NCI-H69 (cell line): ENCODE data around the gene INTS1.

Experiments used
- DNase-seq: peaks from one replicate; lab custom pipeline; 2025; lab: John Stamatoyannopoulos, UW

Gene INTS1

DNA sequence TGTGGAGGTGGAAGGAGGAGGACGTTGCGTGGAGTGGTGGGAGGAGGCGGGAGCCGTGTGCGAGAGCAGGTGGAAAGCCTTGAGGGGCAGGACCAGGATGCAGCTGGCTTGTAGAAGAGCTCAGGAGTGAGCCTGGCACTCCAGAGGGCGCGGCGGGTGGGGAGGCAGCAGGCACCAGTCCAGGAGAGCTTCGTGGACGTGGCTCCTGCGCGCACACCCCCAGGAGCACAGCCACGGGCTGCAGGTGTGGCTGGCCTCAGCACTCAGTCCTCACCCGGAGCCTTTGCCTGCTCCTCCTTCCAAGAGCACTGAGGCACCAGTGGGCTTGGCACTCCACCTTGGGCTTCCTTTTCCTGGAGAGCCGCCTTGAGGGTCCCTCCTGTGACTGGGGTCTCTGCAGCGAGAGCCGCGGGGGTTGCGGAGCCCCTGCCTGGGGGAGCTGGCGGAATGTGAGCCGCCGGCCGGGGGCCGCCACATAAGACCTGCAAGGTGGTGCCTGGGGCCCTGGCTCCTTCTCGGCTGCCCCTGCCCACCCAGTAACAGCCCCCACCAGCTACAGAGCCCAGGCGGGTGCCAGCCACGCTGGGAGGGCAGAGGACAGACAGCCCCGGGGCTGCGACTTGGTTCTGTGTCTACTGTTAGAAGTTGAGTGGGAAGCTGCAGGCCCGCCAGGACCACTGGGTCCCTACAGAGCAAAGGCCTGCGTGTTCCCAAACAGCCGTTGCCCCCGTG is 37.4 kb upstream of the INTS1 start:
- no peak for DNase-seq

DNA sequence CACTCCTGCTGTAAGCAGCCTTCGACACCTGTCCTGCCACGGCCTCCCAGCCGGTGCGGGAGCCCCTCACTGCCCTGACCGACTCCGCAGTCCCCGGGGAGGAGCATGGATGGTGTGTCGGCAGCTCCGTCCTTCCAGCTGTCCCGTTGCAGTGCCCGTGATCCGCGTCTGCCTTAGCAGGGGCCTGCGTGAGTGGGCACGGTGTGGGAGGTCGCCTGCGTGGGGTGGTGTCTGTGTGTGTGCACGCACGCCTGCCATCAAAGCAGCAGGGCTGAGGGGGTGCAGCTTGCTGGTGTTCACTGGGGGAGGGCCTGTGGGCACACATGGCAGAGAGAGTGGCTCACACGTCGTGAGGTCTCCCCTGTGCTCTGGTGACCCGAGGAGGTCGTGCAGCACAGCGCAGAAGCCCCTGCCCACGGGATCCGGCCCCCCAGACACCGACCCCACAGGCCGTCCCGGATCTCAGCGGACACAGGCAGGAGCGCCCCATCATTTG is 36.6 kb upstream of the INTS1 start:
- no peak for DNase-seq

DNA sequence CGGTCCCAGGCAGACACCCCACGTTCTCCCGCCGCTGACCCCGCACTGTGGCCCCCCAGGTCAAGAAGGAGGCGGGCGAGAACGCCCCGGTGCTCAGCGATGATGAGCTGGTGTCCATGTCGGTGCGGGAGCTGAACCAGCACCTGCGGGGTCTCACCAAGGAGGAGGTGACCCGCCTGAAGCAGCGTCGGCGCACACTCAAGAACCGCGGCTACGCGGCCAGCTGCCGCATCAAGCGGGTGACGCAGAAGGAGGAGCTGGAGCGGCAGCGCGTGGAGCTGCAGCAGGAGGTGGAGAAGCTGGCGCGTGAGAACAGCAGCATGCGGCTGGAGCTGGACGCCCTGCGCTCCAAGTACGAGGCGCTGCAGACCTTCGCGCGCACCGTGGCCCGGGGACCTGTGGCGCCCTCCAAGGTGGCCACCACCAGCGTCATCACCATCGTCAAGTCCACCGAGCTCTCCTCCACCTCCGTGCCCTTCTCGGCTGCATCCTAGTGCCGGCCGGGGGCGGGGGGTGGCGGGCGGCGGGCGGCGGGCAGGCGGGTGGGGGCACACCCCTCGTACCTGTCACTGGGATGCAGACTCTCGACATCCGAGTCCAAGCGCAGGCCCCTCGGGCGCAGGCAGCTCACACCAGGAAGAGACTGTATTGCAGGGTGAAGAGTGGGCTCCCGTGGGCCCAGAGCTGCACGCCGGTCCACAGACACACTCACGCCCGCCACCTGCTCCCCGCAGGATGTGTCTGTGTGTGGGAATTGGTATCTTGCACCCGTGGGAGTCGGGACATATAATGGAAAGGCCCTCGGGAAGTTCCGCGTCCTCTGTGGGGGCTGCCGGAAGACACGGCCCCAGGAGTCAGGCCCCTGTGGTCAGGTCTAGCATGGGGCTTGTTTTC is 35.9 kb upstream of the INTS1 start:
- DNase-seq: no peak

DNA sequence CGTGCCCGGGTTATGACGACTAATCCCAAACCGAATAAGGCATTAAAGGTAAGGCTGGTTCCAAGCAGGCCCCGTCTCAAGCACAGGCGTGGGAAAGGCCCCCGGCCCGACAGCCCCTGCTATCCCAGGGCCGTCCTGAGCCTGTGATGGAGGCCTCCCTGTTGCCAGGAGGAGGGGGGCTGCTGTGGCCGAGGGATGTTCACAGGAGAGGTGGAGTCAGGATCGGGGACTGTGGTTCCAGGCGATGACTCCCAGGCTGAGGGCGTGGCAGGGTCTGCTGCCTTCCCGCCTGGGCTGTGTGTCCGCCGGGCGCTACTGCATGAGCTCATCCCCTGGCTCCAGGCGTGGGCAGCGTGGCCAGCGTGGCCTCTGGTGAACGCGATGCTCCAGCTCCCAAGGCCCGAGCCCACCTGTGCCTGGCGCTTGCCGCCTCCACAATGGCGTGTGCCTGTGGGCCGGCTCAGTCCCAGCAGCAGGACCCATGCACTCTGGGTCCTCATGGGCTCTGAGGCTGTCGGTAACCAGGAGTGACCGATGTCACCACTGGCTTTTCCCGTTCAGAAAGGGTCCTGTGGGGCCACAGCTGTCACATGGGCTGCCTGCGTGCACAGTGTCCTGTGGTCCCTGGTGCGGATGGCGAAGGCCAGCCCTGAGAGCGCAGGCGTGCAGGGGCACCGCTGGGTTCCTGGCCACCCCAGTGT is 35.1 kb upstream of the INTS1 start:
- DNase-seq: no peak

DNA sequence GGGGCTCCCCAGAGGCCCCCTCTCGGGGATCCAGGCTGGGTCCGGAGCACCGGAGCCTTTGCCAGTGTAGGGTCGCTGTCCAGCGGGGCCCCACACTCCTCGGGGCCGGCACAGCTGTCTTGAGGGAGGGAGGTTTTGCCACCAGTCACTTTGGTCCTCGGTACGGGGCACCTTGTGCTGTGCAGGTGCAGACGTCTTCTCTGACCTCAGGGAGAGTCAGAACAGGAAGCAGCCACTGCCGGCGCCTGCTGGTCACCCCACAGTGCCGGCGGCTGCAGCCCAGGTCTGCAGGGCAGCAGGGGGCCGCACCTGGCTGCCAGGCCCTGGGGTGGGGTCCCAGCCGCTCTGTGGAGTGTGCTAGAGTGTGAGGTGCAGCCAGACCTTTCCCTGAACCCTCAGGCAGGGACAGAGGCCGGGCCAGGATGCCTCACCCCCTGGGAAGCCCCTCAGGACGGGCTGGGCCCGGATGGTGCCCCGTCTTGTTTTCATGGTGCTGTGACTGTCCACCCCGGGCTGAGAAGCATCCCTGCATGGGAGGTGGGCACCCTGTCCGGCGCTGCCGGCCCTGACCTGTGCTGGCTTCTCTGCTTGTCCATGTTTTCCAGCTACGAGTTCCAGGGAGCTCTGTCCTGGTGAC is 34.5 kb upstream of the INTS1 start:
- no peak for DNase-seq

DNA sequence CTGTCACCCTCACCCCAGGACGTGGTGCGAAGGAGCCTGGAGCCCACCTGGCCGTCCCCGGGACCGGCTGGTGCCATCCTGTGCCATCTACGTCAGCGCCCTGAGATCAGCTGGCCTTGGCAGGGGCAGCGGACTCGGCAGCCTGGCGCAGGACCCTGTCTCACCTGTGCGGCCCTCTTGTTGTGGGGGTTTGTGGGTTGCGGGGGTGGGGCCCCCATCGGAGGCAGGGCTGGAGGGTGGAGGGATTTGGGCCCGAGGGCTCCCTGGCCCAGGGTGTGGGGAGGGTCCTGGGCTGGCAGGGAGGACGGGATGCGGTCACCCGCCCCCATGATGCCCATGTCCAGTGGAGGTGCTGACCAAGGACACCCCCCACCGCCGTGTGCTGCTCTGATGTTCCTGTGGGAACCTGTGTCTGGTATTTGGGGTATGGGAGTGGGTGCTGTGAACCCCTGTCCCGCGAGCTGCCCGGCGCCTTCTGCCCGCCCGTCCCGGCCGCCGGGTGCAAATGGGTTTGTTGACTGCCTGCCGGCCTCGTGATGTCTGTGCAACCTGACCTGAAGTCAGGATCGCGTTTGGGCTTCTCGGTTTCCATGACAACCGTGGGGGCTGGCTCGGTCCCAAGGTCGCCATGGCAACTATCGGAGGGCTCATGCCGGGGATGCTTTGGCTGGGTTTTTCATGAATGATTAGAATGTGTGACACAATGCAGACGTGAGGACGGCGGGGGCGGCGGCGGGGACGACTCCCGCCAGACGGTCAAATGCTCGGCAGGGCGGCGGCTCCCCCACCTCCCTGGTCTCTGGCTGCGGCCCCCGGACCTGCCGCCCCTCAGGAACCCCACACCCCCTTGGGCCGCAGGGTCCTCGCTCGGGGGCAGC is 33.6 kb upstream of the INTS1 start:
- DNase-seq: peak; percentile 22

DNA sequence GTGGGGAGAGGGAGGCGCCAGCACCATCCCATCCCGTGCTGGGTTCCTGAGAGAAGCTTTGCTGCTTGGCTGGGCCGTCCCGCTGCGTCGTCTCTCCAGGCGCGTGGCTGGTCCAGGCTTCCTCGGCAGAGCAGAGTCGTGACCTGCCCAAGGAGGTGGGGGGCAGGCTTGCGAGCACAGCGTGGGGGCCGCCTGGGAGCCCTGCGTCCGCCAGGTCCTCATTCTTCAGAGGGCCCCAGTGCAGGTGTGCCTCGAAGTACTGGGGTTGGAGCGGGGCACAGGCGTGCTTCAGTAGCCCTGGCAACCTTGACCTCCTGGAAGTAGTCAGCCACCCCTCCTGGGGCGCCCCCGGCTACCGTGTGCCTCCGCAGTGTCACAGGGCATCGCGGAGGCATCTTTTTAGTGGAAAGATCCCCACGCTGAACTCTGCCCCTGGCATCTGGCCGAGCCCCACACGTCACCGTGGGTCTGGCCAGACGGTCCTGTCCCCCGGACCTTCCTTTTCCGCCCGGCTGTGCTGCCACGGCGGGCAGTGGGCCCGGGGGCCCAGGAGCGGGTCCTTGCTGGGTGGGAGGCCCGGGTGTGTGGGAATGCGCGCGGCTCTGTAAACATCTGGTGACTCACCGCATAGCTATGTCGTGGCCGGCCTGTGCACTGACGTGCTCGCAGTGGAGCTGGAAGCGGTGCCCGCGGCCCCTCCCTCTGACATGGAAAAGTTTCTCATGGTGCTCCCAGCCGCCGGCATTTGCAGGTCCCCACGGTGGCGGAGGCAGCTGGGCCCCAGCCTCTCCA is 32.8 kb upstream of the INTS1 start:
- DNase-seq: no peak

- no peak for DNase-seq
These were observed 32.2 kb upstream of the INTS1 start for GRCh38 chr7:1536455-1536742.

- DNase-seq: no peak
These were observed 31.7 kb upstream of the INTS1 start for GRCh38 chr7:1535701-1536454.

- no peak for DNase-seq
These were observed 30.9 kb upstream of the INTS1 start for GRCh38 chr7:1535100-1535458.

GRCh38 chr7:1534330-1535099 is 30.3 kb upstream of the INTS1 start:
- DNase-seq: no peak

DNA sequence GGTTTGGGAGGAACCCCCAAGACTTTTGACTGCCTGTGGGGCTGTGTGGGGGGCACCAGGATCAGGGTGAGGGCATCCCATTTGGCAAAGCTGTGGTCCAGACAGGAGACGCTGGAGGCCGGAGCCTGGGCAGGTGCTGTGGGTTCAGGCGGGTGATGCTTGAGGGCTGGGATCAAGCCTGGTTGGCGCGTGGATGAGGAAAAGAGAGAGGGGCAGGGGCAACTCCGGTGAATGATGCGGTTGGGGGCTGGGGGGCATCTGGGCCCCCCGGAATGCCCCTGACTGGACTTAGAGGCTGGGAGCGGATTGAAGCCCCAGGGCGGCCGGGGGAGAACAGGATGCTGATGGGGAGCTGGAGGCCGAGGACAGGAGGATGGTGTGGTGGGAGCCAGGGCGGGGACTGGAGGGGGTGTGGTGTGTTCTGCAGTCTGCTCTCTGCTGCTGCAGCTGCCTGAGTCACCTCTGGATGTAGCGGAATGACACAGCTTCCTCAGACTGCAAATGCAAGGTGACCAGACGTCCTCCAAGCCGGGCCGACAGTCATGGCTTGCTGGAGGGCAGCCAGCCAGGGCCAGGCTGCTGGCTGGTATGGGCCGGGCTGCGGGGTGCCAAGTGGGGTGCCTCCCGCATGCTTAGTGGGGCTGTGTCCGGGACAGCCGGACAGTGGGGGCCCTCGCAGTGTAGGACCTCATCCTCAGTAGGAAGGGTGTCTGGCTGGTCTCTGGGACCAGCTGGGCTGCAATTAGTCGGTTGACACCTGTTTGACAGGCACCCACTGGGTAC is 29.5 kb upstream of the INTS1 start:
- no peak for DNase-seq

- DNase-seq: no peak
These were observed 29.0 kb upstream of the INTS1 start for GRCh38 chr7:1533255-1533546.

GRCh38 chr7:1532456-1533254 is 28.5 kb upstream of the INTS1 start:
- DNase-seq: peak; percentile 37

- no peak for DNase-seq
These were observed 27.8 kb upstream of the INTS1 start for GRCh38 chr7:1531979-1532455.

DNA sequence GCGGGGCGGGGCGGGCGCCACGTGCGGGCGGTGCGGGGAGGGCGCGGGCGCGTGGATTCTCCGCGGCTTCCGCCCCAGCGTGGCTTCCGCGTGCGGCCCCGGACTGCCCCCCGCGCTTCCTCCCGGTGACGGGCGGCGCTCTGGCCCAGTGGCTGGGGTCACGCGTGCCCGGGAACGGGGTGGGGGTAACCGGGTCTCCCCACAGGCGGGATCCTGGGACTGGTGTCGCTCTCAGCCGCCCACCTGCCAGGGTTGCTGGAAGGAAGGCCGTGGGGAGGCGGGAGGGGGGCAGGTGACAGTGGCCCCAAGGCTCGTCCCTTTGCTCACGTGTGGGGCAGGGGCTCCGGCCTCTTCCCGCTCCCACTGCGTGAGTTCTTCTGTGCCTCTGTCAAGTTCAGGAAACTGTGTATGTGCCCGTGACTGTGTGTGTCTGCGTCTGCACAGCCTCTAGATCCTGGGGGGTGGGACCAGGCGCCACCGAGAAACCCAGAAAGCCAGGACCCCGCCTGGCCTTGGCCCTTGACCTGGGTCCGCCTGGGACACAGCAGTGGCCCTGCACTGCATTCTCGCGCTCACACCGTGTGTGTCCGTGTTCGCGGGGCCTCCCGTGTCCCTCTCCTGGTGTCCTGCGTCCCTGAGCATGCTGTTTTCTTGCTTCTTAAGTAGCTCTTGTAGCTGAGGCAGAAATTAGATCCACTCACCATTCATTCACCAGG is 27.2 kb upstream of the INTS1 start:
- peak; percentile 48 for DNase-seq

DNA sequence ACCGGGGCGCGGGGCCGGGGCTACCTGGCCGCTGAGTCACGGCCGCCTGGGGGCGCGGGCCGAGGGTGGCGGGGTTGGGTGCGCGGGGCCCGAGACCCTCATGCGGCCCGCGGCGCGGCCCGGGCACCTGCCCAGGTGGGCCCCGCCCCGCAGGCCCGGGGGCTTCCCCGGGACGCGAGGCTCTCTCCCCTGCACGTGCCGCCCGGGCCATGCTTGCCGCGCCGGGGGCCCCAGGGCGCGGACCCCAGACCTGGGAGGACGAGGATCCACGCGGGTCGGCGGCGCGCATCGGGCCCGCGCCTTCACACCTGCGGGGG is 26.7 kb upstream of the INTS1 start:
- DNase-seq: peak; percentile 57
